GM21723 (cell line): Measurements from ENCODE around the gene CSTPP1.
"Not testable (repeated sequence)": the region's sequence is repeated elsewhere in the genome, so short reads cannot be mapped to it uniquely, and the experiment has no call there.

ENCODE experiments used
- ATAC-seq: cut with Tn5 transposase; IDR thresholded peaks from one replicate; pipeline ENCODE4 v1.9.1; 2021; ENCODE audit warnings: mild to moderate bottlenecking, moderate library complexity; ENCODE audit not compliant: unreplicated experiment

CSTPP1 gene

DNA sequence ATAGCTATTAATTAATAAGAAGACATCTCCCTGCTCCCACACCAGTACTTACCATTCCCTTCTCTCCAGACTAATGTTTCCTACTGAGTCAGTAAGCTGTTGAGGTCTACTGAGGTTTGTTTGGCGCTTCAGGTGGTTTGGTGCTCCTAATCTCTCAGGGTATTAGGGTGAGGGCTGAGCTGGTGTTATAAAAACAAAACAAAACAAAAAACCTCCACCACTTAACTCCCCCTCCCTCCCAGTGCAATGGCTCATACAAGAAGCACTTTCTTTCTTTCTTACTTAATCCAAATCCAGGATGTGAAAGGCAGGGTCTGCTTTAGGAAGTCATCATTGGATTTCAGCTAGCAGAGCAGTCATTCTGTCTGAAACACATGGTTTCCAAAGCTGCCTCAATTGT, 15.3 kb downstream of the CSTPP1 start:
- no peak for ATAC-seq

DNA sequence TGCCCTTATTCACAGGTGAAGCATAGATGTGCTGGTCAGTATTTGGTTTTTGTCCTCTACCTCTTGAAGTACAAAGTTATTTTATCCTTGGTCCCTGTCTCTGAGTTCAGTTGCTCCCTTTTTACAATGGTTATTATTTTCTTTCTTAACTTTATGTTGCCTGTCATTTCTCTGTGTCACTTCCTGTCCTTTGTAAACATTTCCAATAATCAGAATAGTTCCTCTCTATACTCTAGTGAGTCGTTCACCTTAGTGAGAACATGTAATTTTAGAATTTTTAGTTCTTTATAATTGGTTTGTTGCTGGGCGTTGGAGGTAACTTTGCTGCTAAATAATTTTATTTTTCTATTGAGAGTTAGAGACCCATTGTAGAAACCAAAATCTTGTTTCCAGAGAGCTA, 16.0 kb downstream of the CSTPP1 start:
- ATAC-seq = no peak

DNA sequence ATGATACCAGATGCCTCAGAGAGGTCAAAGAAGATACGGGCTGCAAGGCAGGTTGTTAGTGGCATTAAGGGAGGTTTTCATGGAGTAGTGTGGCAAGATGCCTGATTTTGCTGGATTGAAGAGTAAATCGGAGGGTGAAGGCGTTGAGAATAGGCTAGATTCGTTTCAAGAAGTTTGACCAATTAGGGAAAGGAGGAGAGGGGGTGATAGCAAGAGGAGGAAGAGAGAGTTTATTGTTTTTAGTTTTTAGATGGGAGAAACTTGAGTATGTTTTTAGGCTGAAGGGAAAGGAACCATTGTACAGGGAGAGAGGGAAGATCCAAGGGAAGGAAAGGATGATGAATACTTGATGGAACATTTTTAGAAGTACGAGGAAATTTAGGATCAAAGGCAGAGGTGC, 16.5 kb downstream of the CSTPP1 start:
- ATAC-seq = no peak

DNA sequence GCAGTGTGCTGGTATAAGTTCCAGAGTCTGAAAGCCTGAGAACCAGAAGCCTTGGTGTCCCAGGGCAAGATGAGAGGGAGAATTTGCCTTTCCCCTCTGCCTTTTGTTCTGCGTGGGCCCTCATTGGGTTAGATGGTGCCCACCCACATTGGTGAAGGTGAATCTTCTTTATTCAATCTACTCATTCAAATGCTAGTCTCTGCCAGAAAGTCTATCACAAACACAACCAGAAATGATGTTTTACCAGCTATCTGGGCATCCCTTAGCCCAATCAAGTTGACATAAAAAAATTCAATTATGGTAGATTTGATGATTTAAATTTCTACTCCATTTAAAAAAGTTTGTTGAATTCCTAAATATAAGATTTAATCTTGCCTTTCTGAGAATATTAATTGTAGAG, 22.2 kb downstream of the CSTPP1 start:
- ATAC-seq = no peak

DNA sequence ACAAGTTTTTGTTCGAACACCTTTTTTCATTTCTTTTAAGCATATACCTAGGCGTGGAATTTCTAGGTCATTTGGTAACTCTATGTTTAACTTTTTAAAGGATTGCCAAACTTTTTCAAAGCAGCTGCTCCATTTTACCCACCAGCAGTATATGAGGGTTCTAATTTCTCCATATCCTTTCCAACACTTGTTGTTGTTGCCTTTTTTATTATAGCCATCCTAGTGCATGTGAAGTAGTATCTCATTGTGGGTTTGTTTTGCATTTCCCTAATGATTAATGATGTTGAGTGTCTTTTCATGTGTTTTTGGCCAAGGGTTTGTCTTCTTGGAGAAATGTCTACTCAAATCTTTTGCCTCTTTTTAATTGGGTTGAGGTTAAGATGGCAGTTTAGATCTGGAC, 24.5 kb downstream of the CSTPP1 start:
- ATAC-seq = no peak

DNA sequence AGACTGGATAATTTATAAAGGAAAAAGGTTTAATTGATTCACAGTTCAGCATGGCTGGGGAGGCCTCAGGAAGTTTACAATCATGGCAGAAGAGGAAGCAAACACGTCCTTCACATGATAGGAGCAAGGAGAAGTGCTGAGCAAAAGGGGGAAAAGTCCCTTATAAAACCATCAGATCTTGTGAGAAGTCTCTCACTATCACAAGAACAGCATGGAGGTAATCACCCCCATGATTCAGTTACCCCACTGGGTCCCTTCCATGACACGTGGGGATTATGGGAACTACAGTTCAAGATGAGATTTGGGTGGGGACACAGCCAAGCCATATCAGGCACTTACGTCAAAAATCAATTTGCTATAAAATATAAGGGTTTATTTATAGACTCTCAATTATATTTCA, 25.3 kb downstream of the CSTPP1 start:
- ATAC-seq = not testable (repeated sequence)

DNA sequence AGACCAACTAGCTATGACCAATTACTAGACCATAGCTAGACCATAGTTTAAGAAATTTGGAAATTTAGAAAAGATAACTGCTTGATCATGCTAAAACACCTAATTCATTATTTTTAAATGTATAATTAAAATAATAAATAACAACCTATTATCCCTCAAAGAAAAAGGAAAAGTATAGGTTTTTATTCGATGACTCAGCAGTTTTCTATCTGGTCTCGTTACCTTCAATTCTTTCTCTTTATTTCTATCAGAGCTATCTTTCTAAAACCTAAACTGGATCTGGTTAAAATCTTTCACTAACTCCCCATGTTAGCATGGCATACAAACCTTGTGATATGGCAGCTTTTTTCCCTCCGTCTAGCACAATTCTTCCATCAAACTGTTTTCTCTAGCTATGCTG, 27.3 kb downstream of the CSTPP1 start:
- ATAC-seq = no peak

DNA sequence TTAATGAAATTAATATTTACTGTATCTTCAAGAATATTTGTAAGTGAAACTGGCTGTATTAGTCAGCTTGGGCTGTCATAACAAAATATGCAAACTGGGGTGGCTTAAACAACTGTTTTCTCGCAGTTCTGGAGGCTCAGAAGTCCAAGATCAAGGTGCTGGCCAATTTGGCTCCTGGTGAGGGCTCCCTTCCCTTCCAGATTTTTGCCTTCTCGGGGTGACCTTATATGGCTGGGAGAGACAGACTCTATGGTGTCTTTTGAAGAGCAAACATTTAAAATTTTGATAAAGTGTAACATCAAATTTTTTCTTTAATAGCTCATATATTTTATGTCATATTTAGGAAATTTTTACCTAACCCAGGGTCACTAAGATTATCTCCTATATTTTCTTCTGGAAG, 30.2 kb downstream of the CSTPP1 start:
- ATAC-seq = no peak

DNA sequence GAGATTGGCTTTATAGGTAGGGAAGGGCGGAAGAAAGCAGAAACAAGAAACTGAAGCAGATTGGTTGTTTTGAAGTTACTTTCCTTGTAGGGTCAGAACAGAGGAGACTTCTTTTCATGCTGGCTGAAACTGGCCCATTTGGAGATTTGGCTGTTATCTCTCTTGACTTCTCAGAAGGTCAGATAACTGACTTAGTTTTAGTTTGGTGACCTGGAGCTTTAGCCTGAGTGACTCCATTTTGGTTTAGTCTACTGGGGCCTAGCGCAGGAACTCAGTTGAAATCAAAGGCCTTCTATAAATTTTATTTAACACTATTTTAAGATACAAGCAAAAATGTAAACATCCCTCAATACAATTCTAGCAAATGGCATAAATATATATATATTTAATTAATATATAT, 31.4 kb downstream of the CSTPP1 start:
- no peak for ATAC-seq

DNA sequence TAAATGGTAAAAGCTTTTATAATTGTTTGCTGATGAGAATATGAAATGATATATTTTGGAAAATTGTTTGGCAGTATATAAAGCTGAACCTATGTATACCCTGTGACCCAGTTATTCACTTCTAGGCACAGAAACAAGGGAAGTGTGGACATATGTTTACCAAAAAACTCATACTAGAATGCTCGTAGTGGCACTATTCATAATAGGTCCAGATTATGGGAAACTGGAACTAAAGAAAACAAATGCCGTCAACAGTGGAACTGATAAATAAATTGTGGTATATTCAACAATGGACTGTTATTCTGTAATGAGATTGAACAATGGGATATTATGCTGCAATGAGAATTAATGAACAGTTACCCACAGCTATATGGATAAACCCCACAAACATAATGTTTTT, 32.8 kb downstream of the CSTPP1 start:
- no peak for ATAC-seq

DNA sequence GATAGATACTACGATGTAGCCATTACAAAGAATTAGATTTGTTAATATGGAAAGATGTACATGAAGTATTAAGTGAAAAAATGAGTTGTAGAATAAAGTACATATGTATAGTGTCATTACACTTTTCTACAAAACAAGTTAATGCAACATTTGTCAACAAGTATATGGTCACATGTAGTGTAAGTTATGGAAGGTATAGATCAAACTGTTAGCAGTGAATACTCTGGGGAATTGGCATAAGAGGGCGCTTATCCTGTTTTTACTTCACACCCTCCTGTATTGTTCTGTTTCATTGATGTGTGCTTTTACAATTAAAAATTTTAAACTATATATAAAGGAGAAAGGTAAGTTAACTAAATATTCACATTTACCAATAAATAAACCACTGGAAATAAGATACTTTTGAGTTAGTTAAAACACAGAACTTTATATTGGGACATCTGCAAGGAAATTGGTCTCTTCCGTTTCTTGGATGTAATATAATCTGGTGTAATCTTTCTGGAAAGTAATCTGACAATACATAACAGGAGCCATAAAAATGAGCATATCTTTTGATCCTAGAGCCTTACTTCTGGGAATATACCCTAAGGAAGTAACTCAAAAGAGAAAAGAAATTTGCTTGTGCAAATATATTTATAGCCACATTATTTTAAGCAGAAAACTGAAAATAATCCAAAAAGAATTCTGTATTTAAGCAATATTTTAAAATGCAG, 34.5 kb downstream of the CSTPP1 start:
- no peak for ATAC-seq

DNA sequence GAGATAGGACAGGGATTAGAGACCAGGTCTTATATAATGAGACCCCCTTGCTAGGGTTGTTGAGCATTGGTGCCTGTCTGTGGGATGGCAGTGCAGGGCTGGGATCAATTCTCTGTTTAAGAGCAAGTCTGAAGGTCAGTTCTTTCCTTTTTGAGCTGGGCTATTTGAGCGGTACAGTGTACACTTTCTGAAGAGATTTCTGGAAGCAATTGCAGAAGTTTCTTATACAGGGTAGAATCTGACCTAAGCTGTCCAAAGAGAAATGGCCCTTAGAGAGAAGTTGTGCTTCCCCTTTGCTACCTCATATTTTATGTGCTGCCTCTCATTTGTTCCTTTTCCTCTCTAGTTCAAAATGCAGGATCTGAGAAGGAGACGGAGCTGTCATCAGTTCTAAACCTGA, 35.8 kb downstream of the CSTPP1 start:
- ATAC-seq = no peak

DNA sequence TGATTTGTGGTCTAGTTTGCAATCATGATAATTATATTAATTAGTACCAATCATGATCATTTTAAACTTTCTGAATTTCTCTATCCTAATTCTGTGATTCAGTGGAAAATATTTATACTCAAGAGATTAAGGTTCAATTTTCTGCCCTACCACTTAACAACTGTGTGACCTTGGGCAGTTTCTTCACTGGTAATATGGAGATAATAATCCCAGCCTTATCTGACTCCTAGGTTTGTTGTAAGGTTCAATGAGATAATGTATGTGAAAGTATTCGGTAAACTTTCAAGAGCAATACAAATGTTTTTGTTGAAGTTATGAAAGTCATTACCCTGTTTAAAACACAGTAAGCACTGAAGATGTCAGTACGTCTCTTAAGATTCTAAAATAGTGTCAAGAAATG, 36.3 kb downstream of the CSTPP1 start:
- ATAC-seq = no peak

DNA sequence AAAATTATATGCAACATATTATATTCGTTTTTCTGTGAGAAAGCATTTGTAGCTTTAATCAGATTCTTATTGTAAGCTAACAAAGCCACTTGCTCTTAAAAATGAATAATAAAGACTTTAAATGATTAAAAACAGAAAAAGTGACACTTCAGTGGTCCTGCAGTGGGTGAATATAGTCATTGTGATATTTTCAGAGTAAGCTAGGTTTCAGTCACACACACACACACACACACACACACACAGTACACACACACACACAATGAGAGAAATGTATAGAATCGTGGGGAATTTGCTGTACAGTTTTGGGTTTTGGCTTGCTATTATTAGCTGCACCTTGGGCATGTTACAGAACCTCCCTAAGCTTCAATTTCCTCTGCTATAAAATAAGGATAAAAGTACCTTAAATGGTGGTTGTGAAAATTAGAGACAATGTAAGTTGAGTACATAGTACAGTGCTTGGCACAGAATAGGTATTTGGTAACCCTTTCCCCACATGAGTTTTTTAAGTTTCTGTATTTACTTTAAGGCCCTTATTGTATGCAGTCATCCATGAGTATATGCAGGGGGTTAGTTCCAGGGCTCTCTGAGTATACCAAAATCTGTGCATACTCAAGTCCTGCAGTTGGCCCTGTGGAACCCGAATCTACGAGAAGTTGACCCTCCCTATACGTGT, 39.8 kb downstream of the CSTPP1 start:
- no peak for ATAC-seq

DNA sequence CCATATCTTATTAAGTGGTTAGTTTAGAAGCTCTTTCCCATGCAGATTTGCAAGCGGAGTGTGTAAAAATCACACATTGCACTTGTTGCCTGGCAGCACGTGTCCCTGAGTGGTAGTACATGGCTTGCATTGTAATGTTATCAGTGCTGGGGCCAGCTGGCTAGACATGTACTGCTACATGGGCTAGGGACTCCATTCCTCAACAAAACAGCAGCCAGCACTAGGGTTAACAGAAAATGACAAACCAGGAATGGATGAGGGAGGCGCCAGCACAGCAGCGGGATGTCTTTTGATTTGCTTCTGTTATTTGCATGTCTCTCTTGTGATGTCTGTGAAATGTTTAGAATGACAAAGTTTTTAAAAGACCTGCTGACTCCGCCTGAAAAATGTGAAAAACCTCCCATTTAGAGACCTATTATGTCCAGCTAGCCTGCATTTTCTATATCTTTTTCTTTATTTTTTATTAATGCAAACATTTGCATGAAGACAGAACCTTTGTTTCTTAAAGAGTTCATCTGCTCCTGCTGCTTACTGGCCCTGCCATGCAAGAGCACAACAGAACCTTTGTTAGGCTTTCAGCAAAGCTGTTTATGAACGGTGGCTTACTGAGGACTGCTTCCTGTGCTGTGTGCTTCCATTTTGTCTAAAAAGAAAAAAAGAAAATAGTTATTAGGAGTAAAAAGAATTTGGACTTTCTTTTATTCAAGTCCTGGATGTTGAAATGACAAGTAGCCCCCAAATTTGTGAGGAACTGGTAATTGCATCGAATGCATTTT, 40.7 kb downstream of the CSTPP1 start:
- no peak for ATAC-seq

DNA sequence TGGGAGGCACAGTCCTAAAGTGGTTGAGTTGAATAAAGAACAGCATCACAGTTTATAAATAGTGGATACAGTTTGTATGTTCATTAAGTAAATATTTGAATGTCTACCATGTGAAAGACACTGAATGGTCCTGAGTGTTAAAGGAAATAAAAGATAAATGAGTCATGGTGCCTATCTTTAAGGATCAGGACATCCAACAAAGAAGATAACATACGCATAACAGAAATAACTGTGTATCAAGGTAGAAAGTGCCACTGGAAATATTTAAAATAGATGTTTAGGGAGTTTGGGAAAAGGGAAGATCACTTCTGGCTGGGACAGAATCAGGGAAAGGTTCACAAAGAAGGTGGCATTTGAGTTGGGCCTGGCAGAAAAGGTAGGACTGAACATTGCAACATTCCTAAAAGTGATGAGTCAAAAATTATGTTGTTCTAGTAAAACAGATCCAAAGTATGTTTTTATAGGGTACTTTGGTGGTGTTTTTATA, 41.5 kb downstream of the CSTPP1 start:
- no peak for ATAC-seq

DNA sequence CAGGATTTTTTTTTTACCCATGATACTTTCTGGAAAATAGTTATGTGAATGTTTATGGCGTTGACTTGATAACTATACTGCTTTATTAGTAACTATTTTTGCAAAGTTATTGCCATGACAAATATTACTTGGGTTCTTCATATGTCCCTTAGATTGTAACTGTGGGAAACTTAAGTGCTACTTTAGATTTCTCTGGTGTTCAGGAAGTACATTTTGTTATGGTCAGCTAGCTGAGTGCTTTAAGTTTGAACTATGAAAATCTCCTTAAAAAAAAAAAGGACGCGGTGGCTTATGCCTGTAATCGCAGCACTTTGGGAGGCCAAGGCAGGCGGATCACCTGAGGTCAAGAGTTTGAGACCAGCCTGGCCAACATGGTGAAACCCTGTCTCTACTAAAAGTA, 42.8 kb downstream of the CSTPP1 start:
- no peak for ATAC-seq

DNA sequence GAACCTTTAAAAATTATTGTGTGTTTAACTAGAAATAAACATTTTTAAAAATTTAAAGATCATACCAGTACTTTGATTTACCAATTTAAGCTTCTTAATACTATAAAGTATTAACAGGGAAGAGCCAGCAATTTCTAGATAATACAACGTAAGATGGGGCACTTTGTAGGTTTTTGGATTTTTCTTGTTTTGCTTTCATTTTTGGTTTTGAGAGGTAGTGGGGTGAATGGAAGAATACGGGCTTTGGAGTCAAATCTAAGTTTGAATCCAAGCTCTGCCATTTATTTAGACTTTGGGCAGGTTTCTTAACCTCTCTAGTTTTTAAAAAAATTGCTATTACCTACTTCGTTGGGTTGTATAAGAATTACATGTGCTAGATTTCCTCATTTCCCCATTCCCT, 44.9 kb downstream of the CSTPP1 start:
- ATAC-seq = no peak

DNA sequence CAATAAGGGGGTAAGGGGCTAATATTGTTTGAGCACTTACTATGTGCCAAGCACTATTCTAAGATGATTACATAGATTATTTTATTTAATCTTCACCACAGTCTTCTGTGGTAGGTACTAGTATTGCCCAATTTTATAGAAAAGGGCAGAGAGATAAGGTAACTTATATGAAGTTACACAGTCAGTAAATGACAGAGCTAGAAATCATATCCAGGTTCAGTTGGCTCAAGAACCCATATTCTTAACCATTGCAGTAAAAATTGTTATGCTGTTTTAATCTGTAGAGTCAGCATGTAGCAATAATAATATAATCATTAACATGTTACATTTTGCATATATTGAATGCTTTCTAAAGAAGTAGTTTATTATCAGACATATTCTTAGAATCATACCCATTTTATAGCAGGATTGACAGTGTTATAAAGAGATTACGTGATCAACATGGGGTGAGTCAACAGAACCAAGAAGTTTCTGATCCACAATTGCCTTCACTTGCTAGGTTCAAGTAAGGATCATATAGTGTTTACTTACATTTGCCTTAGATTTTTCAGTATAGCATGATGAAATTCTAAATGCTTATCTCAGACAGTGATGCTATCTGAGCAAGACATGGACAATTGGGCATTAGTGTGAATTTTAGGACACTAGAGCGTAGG, 46.4 kb downstream of the CSTPP1 start:
- ATAC-seq = no peak

DNA sequence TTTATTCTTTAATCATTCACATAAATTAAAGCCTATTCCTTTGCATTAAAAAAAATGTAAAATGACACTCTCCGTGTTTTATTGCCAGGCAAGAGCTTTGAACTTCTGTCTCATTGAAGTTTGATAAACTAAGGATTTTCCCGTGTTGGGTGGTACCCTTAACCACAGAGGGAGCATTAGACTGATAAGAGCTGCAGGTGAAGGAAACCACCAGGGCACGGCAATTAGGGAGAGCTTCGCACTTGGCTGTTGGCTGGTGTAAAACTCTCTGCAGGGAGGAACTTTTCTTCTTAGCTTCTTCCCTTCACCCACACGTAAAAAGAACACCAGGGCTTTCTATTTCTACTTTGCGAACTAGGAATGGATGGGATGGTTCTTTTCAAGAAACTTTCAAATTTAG, 47.0 kb downstream of the CSTPP1 start:
- ATAC-seq = no peak

DNA sequence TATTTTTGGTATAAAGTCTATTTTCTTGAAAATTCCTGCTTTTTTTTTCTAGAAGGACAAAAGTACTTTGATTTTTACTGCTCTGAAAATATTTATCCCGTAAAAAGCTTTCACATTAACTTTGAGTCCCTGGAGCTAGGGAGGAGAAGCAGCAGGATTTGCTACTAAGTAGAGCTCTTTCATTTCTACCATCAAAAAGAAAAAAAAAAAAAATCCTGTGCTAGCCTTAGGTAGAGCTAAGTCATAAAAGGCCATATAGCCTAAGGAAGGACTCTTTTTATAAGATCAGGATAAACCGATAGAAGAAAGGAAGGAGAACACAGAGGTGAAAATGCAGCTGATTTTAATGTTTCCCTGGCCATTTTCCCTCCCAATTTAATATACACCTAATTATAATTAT, 48.0 kb downstream of the CSTPP1 start:
- ATAC-seq = no peak
